HG02981 (cell line): ENCODE results near the gene ARHGAP4.
A peak's percentile ranks its signal among the peaks of the same experiment; 100 is the strongest.

Source experiments
- ATAC-seq: cut with Tn5 transposase; IDR thresholded peaks from one replicate; pipeline ENCODE4 v1.9.1; 2021; ENCODE audit warnings: mild to moderate bottlenecking, moderate library complexity; ENCODE audit not compliant: unreplicated experiment

The ARHGAP4 gene

GRCh38 chrX:153908219-153908860, 17.7 kb downstream of the ARHGAP4 start:
- no peak for ATAC-seq

DNA sequence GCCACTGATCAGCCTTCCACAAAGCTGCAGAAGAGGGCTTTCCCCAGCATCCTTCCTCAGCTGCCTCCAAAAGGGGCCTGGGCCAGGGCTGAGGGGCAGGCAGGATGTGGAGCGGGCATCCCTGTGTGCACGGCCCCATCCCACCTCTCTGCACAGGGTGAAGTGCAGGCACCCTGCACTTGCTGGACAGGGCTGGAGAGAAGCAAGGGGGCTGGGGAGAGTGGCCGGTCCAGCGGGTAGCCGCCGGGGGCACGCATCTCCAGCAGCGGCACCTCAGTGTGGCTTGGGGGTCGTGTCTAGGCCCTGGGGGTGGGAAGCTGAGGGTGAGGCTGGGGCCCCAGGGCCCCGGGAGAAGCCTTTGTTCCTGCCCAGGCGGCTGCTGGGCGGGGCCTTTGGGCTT, 18.6 kb downstream of the ARHGAP4 start:
- no peak for ATAC-seq

DNA sequence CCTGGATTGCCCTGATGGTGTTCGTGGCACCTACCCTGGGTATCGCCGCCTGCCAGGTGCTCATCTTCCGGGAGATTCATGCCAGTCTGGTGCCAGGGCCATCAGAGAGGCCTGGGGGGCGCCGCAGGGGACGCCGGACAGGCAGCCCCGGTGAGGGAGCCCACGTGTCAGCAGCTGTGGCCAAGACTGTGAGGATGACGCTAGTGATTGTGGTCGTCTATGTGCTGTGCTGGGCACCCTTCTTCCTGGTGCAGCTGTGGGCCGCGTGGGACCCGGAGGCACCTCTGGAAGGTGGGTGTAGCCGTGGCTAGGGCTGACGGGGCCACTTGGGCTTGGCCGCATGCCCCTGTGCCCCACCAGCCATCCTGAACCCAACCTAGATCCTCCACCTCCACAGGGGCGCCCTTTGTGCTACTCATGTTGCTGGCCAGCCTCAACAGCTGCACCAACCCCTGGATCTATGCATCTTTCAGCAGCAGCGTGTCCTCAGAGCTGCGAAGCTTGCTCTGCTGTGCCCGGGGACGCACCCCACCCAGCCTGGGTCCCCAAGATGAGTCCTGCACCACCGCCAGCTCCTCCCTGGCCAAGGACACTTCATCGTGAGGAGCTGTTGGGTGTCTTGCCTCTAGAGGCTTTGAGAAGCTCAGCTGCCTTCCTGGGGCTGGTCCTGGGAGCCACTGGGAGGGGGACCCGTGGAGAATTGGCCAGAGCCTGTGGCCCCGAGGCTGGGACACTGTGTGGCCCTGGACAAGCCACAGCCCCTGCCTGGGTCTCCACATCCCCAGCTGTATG, 19.7 kb downstream of the ARHGAP4 start:
- ATAC-seq, result no peak

DNA sequence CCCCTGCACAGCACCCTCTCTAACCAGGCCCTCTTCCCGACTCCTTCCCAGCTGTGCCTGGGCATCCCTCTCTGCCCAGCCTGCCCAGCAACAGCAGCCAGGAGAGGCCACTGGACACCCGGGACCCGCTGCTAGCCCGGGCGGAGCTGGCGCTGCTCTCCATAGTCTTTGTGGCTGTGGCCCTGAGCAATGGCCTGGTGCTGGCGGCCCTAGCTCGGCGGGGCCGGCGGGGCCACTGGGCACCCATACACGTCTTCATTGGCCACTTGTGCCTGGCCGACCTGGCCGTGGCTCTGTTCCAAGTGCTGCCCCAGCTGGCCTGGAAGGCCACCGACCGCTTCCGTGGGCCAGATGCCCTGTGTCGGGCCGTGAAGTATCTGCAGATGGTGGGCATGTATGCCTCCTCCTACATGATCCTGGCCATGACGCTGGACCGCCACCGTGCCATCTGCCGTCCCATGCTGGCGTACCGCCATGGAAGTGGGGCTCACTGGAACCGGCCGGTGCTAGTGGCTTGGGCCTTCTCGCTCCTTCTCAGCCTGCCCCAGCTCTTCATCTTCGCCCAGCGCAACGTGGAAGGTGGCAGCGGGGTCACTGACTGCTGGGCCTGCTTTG, 20.5 kb downstream of the ARHGAP4 start:
- no peak for ATAC-seq

DNA sequence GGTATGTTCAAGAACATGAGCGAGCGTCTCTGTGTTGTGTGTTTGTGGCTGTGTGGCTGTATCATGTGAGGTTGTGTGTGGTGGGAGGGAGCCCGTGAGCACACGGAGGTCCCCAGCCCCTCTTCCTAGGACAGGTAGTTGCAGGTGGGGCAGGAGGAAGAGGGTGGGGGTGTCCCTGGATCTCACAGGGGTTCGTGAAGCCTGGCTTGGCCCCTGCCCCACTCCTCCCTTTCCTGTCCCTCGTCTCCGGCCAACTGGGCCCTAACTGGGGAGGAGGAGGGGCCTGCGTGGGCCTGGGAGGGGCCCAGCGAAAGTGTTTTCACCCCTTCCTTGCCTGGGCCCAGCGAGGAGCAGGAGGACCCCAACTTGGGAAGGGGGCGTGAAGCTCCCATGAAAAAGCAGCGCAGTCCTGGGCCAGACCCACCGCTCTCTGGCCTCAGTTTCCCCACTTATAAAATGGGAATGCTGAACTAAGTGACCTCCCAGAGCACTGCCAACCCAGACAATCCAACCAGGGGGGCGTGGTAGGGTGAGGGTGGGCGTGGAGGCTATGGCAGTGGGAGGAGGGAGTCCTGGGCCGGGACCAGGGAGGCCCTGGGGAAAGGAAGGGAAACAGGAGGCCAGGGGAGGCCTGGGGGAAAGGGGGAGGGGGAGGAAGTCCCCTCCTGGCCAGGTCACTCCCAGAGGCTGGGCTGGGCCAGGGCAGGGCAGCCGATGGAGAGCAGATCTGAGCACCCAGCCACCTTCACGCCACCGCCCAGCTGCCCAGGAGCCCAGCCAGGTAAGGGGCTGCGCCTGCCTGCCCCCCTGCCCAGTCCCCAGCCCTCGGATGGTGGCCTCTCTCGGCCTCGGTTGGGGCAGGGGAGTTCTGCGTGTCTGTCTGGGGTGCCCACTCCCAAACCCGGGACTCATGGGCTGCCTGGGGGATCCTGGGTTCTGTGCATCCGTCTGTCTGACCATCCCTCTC, 21.8 kb downstream of the ARHGAP4 start, which contains the start of gene AVPR2:
Gene AVPR2 (plus strand): TSS at position 683 of the 967 bp plus-strand sequence. CDS start 473 bp downstream, outside the sequence.
- no peak for ATAC-seq

GRCh38 chrX:153903238-153903980, 22.7 kb downstream of the ARHGAP4 start:
- no peak for ATAC-seq

- no peak for ATAC-seq
Observed at GRCh38 chrX:153902385-153902784, 23.7 kb downstream of the ARHGAP4 start.

DNA sequence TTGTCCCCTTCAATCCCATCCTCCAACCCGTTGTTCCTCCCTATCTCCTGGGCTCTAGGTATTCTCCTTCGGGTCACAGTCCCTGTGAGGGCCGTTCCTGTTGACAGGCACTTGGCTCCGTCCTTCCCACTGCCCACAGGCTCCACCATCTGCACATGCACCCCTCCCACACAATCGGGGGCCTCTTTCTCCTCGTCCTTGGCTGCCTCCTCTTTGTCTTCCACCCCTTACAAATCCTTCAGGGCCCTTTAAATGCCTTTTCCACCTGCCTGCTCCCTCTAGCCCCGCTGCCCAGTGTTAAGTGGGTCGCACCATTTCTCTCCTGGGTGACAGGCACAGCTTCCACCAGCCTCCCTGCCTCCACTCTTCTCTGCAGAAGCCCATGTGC, 24.3 kb downstream of the ARHGAP4 start:
- ATAC-seq, result no peak

DNA sequence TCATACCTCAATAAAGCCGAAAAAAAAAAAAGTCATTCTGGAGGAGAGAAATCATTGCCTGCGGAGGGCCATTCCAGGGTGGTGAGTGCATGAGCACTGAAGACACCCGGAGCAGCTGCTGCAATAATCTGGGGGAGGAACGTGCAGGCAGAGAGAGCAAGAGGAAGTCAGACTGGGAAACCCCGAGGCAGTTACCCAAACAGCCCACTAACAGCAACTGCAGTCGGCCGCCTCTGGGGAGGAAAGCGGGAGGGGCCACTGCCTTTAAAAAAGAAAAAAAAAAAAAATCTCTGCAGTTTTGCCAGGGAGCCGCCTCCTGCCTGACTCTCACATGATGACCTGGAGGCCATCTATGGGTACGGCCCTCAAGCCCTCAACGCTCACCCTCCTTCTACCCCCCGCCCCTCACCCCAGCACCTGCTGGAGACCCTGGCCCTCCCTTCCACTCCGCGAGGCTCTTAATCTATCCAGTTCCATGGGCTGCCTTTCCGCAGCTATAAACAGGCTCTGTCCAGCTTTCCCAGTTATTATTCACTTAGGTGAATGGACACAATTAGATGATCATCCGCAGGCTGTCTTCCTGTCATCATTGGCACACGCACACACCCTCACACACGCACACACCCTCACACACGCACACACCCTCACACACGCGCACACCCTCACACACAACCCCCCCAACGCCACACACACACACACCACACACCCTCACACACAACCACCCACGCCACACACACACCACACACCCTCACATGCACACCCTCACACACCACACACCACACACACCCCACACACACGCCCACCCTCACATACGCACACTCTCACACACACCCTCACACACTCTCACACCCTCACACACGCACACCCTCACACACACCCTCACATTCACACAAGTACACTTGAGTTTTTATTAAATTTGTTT, 25.0 kb downstream of the ARHGAP4 start:
- ATAC-seq, result peak; percentile 87

GRCh38 chrX:153897899-153898298, 28.2 kb downstream of the ARHGAP4 start:
- no peak for ATAC-seq

DNA sequence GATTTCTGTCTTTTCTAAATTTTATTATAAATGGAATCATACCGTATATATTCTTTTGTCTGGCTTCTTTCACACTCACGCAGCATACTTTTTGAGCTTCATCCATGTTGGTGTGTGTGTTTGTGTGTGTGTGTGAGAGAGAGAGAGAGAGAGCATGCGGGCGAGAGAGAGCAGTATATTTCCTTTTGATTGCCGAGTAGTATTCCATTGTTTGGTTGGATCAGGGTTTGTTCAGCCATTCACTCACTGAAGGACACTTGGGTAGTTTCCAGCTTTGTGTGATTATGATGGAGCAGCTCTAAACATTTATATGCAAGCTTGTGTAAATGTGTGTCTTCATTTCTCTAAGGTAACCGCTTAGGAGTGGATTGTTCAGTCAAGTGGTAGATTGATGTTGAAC, 36.9 kb downstream of the ARHGAP4 start:
- ATAC-seq, result no peak

- ATAC-seq, result no peak
Observed at GRCh38 chrX:153888344-153888743, 37.7 kb downstream of the ARHGAP4 start.

- ATAC-seq, result no peak
Observed at GRCh38 chrX:153887385-153887784, 38.7 kb downstream of the ARHGAP4 start.

GRCh38 chrX:153886915-153887314, 39.1 kb downstream of the ARHGAP4 start:
- no peak for ATAC-seq

DNA sequence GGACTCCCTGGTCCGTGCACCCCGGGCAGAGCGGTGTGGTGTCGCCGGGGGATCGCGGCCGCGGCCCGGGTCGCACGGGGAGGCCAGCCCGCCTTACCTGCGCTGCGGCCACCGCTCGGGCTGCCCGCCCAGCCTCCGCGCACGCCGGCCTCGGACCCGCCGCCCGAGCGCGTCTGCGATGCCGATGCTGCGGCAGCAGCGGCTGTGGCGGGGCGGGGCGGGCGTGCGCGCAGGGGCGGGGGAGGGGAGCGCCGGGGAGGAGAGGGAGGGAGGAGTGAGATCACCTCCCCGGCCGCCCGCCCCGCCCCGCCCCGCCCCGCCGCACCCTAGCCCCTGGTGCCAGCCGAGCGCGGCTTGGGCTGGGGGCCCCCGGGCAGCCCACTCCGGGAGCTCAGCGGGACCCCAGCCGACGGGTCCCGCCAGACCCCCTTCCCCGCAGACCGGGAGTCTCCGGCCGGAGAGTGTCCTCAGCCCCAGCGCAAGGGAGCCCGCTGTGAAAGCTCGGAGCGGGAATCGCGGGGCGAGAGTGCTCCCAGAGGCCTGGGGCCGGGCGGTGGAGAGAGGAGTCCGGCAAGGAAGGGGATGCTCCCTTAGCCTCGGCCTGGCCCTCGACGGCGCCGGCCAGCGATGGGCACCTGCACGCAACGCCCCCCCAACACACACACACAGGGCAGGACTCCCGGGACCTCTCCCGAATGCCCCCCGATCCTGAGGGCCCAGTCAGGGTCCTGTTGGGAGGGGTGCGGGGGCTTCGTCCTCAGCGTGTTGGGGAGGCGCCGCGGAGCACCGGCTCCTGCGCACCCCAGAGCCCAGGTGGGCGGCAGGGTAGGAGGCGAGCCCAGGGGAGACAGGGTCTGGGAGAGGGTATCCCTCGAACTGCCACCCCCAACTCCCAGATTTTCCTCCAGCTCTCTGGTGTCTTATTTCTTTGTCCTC, 39.8 kb downstream of the ARHGAP4 start, which contains the start of gene L1CAM:
Gene L1CAM (minus strand): TSS at position 206 of the 936 bp plus-strand sequence. CDS start 10,337 bp downstream, outside the sequence.
- no peak for ATAC-seq

GRCh38 chrX:153885208-153885787, 40.8 kb downstream of the ARHGAP4 start:
- ATAC-seq, result no peak

DNA sequence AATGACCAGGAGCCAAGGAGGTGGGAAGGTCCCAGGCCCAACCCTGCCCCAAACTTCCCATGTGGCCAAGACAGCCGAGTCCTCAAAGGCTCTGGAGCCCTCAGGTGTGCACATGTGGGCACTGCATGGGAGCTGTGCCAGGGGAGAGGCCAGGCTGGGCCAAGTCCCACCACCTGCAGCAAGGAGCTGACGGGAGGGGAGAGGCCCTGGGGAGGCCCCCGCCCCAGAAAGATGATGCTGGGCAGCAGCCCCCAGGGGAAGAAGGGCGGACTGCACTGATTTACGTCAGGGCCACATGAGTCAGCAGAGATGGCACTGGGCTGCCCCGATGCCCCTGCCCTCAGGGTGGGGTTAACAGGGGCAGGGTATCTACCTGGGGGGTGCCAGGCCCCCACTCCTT, 41.5 kb downstream of the ARHGAP4 start:
- ATAC-seq, result no peak
